IMR-90 (cell line): ENCODE measurements around the gene COX7A2L. TPM values are rescaled to one million over a fixed set of nuclear protein-coding genes. Genes with fewer than 3 reads are reported as not detected.

Experiments used
- ATAC-seq: fragments of 200-7000 bp; cut with Tn5 transposase; 2 replicates; pipeline ENCODE4 v1.9.1; 2020; ENCODE audit warnings: low read depth, mild to moderate bottlenecking, moderate library complexity
- BruUV-seq: library from RNA; stranded (reverse); fragments of 400-500 nt; replicated peaks from 2 replicates; lab custom pipeline; 2021; lab: Mats Ljungman, UMichigan
- CTCF ChIA-PET: fragments of 300-600 bp; formaldehyde crosslinking; extraction: SDS; loops from one replicate; lab custom pipeline; 2021; ENCODE audit warnings: antibody characterized with exemption; lab: Yijun Ruan, JAX
- POLR2A ChIA-PET: fragments of 300-600 bp; sonication (Branson Sonifier 250); formaldehyde crosslinking; loops from one replicate; lab custom pipeline; 2022; ENCODE audit warnings: antibody characterized with exemption; ENCODE audit not compliant: unreplicated experiment; lab: Charles Lee
- DNase-seq: peaks from one replicate; pipeline ENCODE4 v3.0.0; 2013
- H2AFZ ChIP-seq: replicated peaks from 2 replicates; pipeline ENCODE3; 2013; ENCODE audit warnings: low read length, mild to moderate bottlenecking; ENCODE audit not compliant: poor library complexity
- H2AK5ac ChIP-seq: 2 replicates; pipeline ENCODE4 v1.6.1; 2013; ENCODE audit warnings: low read depth, low read length, inconsistent platforms
- H2AK9ac ChIP-seq: replicated peaks from 2 replicates; pipeline ENCODE3; 2013; ENCODE audit warnings: mild to moderate bottlenecking, low read depth, low read length, moderate library complexity; ENCODE audit not compliant: poor library complexity
- H2BK120ac ChIP-seq: 2 replicates; pipeline ENCODE4 v1.6.1; 2013; ENCODE audit warnings: low read depth, low read length, inconsistent platforms
- H2BK15ac ChIP-seq: 3 replicates; pipeline ENCODE4 v1.6.1; 2013; ENCODE audit warnings: low read depth, low read length, inconsistent platforms
- H2BK20ac ChIP-seq: 2 replicates; pipeline ENCODE4 v1.6.1; 2013; ENCODE audit warnings: low read depth, mild to moderate bottlenecking, inconsistent platforms, low read length, moderate library complexity
- H2BK5ac ChIP-seq: 2 replicates; pipeline ENCODE4 v1.6.1; 2013; ENCODE audit warnings: mild to moderate bottlenecking, low read depth, low read length, inconsistent platforms; ENCODE audit not compliant: poor library complexity, severe bottlenecking
- H3K14ac ChIP-seq: replicated peaks from 2 replicates; pipeline ENCODE4 v1.6.1; 2013; ENCODE audit warnings: low read depth, low read length, inconsistent platforms
- H3K18ac ChIP-seq: 2 replicates; pipeline ENCODE4 v1.6.1; 2013; ENCODE audit warnings: low read depth, low read length, control low read depth
- H3K23ac ChIP-seq: 2 replicates; pipeline ENCODE4 v1.6.1; 2013; ENCODE audit warnings: low read depth, low read length, inconsistent platforms
- H3K27ac ChIP-seq: 2 replicates; pipeline ENCODE4 v1.5.1; 2013; ENCODE audit warnings: mild to moderate bottlenecking, control low read depth, low read length; ENCODE audit not compliant: insufficient read depth
- H3K27me3 ChIP-seq: 2 replicates; pipeline ENCODE4 v1.6.1; 2013; ENCODE audit warnings: low read length; ENCODE audit not compliant: control insufficient read depth, insufficient read depth
- H3K36me3 ChIP-seq: 2 replicates; pipeline ENCODE4 v1.6.1; 2013; ENCODE audit warnings: low read length, mixed read lengths; ENCODE audit not compliant: control insufficient read depth, insufficient read depth
- H3K4ac ChIP-seq: 2 replicates; pipeline ENCODE4 v1.6.1; 2013; ENCODE audit warnings: low read depth, low read length, inconsistent platforms
- H3K4me1 ChIP-seq: 2 replicates; pipeline ENCODE4 v1.6.1; 2013; ENCODE audit warnings: low read length, mixed read lengths; ENCODE audit not compliant: control insufficient read depth, insufficient read depth
- H3K4me2 ChIP-seq: 2 replicates; pipeline ENCODE4 v1.6.1; 2013; ENCODE audit warnings: low read depth, mild to moderate bottlenecking, control low read depth, low read length, moderate library complexity
- H3K4me3 ChIP-seq: 2 replicates; pipeline ENCODE4 v1.5.1; 2013; ENCODE audit warnings: low read depth, mild to moderate bottlenecking, control low read depth, low read length, moderate library complexity; ENCODE audit not compliant: insufficient read depth
- H3K56ac ChIP-seq: 2 replicates; pipeline ENCODE4 v1.6.1; 2013; ENCODE audit warnings: low read length, inconsistent platforms; ENCODE audit not compliant: insufficient read depth; ENCODE audit errors: extremely low read depth
- H3K79me1 ChIP-seq, 2 experiments: 2 replicates each; pipeline ENCODE4 v1.6.1; 2013; ENCODE audit warnings: low read length in 2 of 2, inconsistent platforms in 1 of 2, low read depth in 1 of 2
- H3K9ac ChIP-seq: 2 replicates; pipeline ENCODE4 v1.6.1; 2013; ENCODE audit warnings: low read depth, low read length, control low read depth
- H3K9me1 ChIP-seq: 2 replicates; pipeline ENCODE4 v1.6.1; 2013; ENCODE audit warnings: low read length, inconsistent platforms; ENCODE audit not compliant: insufficient read depth
- H3K9me3 ChIP-seq: 2 replicates; pipeline ENCODE4 v1.6.1; 2013; ENCODE audit warnings: low read length; ENCODE audit not compliant: control insufficient read depth, insufficient read depth
- H4K20me1 ChIP-seq: 2 replicates; pipeline ENCODE4 v1.6.1; 2013; ENCODE audit warnings: low read length, inconsistent platforms; ENCODE audit not compliant: insufficient read depth
- H4K5ac ChIP-seq: 2 replicates; pipeline ENCODE4 v1.6.1; 2013; ENCODE audit warnings: mild to moderate bottlenecking, low read depth, low read length, control low read depth
- H4K8ac ChIP-seq, 2 experiments: 2 replicates each; pipeline ENCODE4 v1.6.1; 2013; ENCODE audit warnings: low read depth in 2 of 2, low read length in 2 of 2, control low read depth in 1 of 2, inconsistent platforms in 1 of 2
- H4K91ac ChIP-seq: 2 replicates; pipeline ENCODE4 v1.6.1; 2013; ENCODE audit warnings: low read depth, low read length, inconsistent platforms; ENCODE audit not compliant: insufficient read depth
- BHLHE40 ChIP-seq: fragments of 150-350 bp; IDR thresholded peaks from 2 replicates; pipeline ENCODE4 v1.6.1; 2016; ENCODE audit warnings: mild to moderate bottlenecking, low read depth, low read length
- CEBPB ChIP-seq: IDR thresholded peaks from 2 replicates; pipeline ENCODE4 v1.6.1; 2012; ENCODE audit warnings: low read depth, low read length, improper control_type of control experiment
- MAZ ChIP-seq: IDR thresholded peaks from 2 replicates; pipeline ENCODE4 v1.6.1; 2012; ENCODE audit warnings: low read depth, mild to moderate bottlenecking, low read length, improper control_type of control experiment, moderate library complexity, borderline replicate concordance
- MXI1 ChIP-seq: IDR thresholded peaks from 2 replicates; pipeline ENCODE4 v1.6.1; 2012; ENCODE audit warnings: low read depth, mild to moderate bottlenecking, low read length, moderate library complexity, borderline replicate concordance
- NFE2L2 ChIP-seq: fragments of 150-350 bp; IDR thresholded peaks from 2 replicates; pipeline ENCODE4 v1.6.1; 2016; ENCODE audit warnings: low read depth, mild to moderate bottlenecking, low read length
- POLR2A ChIP-seq: IDR thresholded peaks from 2 replicates; pipeline ENCODE4 v1.6.1; 2012; ENCODE audit warnings: mild to moderate bottlenecking, low read depth, low read length
- RCOR1 ChIP-seq: IDR thresholded peaks from 2 replicates; pipeline ENCODE4 v1.6.1; 2012; ENCODE audit warnings: mild to moderate bottlenecking, low read length, improper control_type of control experiment; ENCODE audit not compliant: insufficient replicate concordance
- RFX5 ChIP-seq: IDR thresholded peaks from 2 replicates; pipeline ENCODE4 v1.8.0; 2012; ENCODE audit warnings: low read depth, mild to moderate bottlenecking, low read length, moderate library complexity
- WGBS, 2 experiments: methylation state at CpG; one replicate each; pipeline versions ENCODE4 v1.1.5 to v1.1.7; 2013; ENCODE audit warnings: missing lambda C conversion rate in 2 of 2; ENCODE audit not compliant: insufficient read length in 1 of 2; ENCODE audit errors: extremely low coverage in 2 of 2; 5-methylcytosine and 5-hydroxymethylcytosine counted together
- dilution Hi-C: fragments of 300-500 bp; cut with HindIII; formaldehyde crosslinking; loops from one replicate; pipeline ENCODE4 v1.14.3; 2018; ENCODE audit warnings: low sequenced_read_pairs; ENCODE audit not compliant: unreplicated experiment
- in situ Hi-C: fragments of 300-500 bp; cut with MboI; formaldehyde crosslinking; loops from 3 replicates; pipeline ENCODE4 v1.14.3; 2019; ENCODE audit warnings: low sequenced_read_pairs, inconsistent platforms, mixed read lengths
- intact Hi-C: fragments of 100-400 bp; cut with micrococcal nuclease; formaldehyde crosslinking; loops from 2 replicates; pipeline ENCODE4 v1.10.0; 2022
- polyA plus RNA-seq, 3 experiments: library from polyadenylated mRNA; depleted of rRNA; stranded (reverse); fragments of >200 nt; gene quantifications; 2 replicates each; pipeline ENCODE4 v1.2.3, GENCODE V29; 2012; ENCODE audit warnings: low replicate concordance in 1 of 3
- total RNA-seq: library from RNA; depleted of rRNA; stranded (reverse); fragments of >200 nt; gene quantifications from 2 replicates; pipeline ENCODE4 v1.2.3, GENCODE V29; 2012
- TF ChIP-seq, protein P1 (sequence below): fragments of 150-350 bp; IDR thresholded peaks from 2 replicates; pipeline ENCODE4 v1.6.1; 2017; ENCODE audit warnings: mild to moderate bottlenecking, antibody characterized with exemption, low read length, low read depth

COX7A2L gene
- total and polyA plus RNA-seq, 2 of the 4 experiments (the other 2 are of a cell fraction): 123 to 132 TPM

DNA sequence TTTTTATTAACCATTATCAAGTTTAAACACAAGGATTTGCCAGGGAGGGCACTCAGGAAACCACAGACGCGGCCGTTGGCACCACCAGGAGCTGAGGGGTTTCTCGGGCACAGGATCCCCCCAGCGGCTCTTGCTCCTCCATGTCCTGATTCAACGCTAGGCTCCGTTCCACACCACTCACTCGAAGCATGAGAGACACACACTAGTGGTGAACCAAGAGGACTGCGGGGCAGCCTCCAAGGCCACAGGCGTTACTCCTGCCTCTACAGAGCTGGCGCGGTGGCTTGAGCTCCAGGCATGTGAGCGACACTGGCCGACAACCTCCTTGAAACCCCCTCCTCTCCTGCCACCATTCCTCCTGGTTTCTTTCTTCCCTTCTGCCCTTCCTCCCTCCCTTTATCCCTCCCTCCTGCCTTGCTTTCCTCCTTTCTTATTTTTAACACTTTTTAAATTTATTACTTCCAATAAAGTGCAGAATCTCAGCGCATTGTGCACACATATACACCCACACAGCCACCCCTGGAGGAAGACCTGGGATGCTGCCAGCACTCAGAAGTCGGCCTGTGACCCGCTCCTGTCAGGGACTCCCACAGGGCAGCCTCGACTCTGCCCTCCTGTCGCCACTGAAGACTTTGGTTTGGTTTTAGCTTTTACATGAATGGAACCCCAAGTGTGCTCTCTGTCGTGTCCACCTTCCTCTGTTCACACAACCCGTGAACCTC is 21.7 kb downstream of the COX7A2L start:
- Histone ChIP-seq H3K9me1 (peaks cover 24% of the 10 kb centered on the region), H2AK5ac (no peak overlapping the region; the same call in 1 of the 2 replicates), H2BK20ac (no peak overlapping the region), H3K79me1 (peaks cover 35 to 76% of the 10 kb centered on the region in 2 experiments), H2BK15ac (no peak overlapping the region), H3K14ac (no peak overlapping the region), H3K23ac (no peak overlapping the region), H3K9me3 (no peaks in the 10 kb centered on the region), H4K20me1 (peaks cover 6% of the 10 kb centered on the region), H2BK5ac (no peak overlapping the region), H3K4me2 (no peak overlapping the region), H2AK9ac (no peak overlapping the region), H3K36me3 (peaks cover 37% of the 10 kb centered on the region; the same call in 1 of the 2 replicates), H3K56ac (no peak overlapping the region), H4K91ac (no peak overlapping the region), H2AFZ (no peak overlapping the region), H2BK120ac (no peak overlapping the region), H3K27ac (no peak overlapping the region), H3K27me3 (no peaks in the 10 kb centered on the region), H3K9ac (no peak overlapping the region), H4K8ac (no peak overlapping the region), H3K4me3 (no peak overlapping the region), H3K4ac (no peak overlapping the region), H3K4me1 (peaks cover 15% of the 10 kb centered on the region), H4K5ac (no peak overlapping the region), H3K18ac (no peak overlapping the region)
- TF ChIP-seq RFX5: no peak
- TF ChIP-seq, protein P1, sequence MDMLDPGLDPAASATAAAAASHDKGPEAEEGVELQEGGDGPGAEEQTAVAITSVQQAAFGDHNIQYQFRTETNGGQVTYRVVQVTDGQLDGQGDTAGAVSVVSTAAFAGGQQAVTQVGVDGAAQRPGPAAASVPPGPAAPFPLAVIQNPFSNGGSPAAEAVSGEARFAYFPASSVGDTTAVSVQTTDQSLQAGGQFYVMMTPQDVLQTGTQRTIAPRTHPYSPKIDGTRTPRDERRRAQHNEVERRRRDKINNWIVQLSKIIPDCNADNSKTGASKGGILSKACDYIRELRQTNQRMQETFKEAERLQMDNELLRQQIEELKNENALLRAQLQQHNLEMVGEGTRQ: no peak
- TF ChIP-seq RCOR1: no peak
- no peak for TF ChIP-seq MXI1
- TF ChIP-seq CEBPB: no peak
- no peak for TF ChIP-seq POLR2A
- no peak for TF ChIP-seq NFE2L2
- no peak for TF ChIP-seq MAZ
- TF ChIP-seq BHLHE40: no peak
- BruUV-seq: no TSS peak
- no peak for DNase-seq
- 77% methylated on average over 13 of the region's 21 CpGs; no CpG with 5 or more reads in 1 of the 2 experiments for WGBS, 2 experiments
- no peak for ATAC-seq
- in situ Hi-C loops (no loop called here), dilution Hi-C loops (no loop called here), intact Hi-C loops (no loop called here)
- POLR2A ChIA-PET: no interaction called here
- CTCF ChIA-PET: no interaction called here
